Measurements from ENCODE around the gene NAPEPLD.

The NAPEPLD gene

GRCh38 chr7:103071000-103071399 is 77.9 kb downstream of the NAPEPLD start:
- in situ Hi-C loops (cut with MboI; ENCODE audit: low sequenced_read_pairs): loop anchor here (25.0 kb wide), 1 partner anchor 309 kb away; no protein-coding TSS in a partner anchor

- in situ Hi-C loops (cut with MboI; ENCODE audit: low sequenced_read_pairs): loop anchor here (25.0 kb wide), 1 partner anchor 306 kb away; no protein-coding TSS in a partner anchor
Observed at GRCh38 chr7:103068414-103069403, 80.2 kb downstream of the NAPEPLD start.

DNA sequence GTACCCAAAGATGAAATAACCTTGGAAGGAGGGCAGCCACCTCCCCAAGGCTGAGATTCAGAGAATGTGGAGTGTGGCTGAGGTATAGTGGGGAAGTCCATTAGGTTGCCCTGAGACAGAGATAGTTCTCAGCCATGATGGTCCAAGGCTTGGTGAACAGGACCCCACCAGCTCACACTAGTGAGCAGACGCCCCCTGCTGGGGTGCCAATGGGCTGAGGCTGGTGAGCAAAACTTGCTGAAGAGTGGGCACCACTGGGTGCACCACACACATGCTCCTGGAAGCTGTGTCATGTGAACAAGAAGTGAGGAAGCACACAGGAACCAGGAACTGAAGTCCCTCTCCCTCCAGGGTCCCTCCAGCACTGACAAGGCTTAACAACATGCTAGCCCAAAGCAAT is 83.2 kb downstream of the NAPEPLD start:
- in situ Hi-C loops (cut with MboI; ENCODE audit: low sequenced_read_pairs): loop anchor here (25.0 kb wide), 1 partner anchor 303 kb away; no protein-coding TSS in a partner anchor

DNA sequence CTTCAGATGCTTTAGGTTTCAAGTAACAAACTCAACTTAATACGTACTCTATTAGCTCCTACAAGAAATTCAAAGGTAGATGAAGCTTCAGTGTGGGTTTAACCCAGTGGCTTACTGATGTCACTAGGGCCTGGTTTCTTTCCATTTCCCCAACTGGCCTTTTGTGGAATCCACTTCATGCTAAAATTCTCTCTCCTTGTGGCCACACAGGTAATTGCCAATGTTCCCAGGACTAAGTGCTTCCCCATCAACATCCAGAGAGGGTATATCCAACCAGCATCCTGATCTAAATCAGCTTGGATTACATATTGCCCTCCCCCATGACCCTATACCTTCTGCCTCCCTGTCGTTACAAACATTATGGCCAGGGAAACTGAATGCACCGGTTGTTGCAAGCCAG is 85.0 kb downstream of the NAPEPLD start:
- in situ Hi-C loops (cut with MboI; ENCODE audit: low sequenced_read_pairs): loop anchor here (25.0 kb wide), 1 partner anchor 302 kb away; no protein-coding TSS in a partner anchor

- in situ Hi-C loops (cut with MboI; ENCODE audit: low sequenced_read_pairs): loop anchor here (25.0 kb wide), 1 partner anchor 297 kb away; no protein-coding TSS in a partner anchor
Observed at GRCh38 chr7:103059471-103059870, 89.4 kb downstream of the NAPEPLD start.

GRCh38 chr7:103058122-103058521 is 90.8 kb downstream of the NAPEPLD start:
- in situ Hi-C loops (cut with MboI; ENCODE audit: low sequenced_read_pairs): loop anchor here (25.0 kb wide), 1 partner anchor 296 kb away; no protein-coding TSS in a partner anchor

DNA sequence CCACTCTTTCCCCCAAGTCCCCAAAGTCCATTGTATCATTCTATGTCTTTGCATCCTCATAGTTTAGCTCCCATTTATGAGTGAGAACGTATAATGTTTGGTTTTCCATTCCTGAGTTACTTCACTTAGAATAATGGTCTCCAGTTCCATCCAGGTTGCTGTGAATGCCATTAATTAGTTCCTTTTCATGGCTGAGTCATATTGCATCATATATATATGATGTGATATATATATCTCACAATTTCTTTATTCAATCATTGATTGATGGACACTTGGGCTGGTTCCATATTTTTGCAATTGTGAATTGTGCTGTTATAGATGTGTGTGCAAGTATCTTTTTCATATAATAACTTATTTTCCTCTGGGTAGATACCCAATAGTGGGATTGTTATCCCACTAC is 92.9 kb downstream of the NAPEPLD start:
- in situ Hi-C loops (cut with MboI; ENCODE audit: low sequenced_read_pairs): loop anchor here (25.0 kb wide), 1 partner anchor 294 kb away; no protein-coding TSS in a partner anchor

DNA sequence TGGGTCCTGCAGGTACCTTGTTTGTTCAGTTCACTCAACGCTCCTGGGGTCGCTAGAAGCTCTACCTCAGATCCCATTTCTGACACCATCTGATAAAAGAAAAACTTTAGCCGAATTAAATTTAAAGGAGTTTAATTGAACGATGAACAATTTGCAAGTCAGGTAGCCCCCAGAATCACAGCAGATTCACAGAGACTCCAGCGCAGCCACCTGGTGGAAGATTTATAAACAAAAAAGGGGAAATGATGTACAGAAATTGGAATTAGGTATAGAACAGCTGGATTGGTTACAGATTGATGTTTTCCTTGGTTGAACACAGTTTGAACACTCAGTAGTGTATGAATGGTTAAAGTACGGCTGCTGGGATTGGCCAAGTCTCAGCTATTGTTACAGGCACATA is 97.4 kb downstream of the NAPEPLD start:
- in situ Hi-C loops (cut with MboI; ENCODE audit: low sequenced_read_pairs): loop anchor here (25.0 kb wide), 1 partner anchor 289 kb away; no protein-coding TSS in a partner anchor

Measured in HL-60/S4 treated with phorbol 12-myristate 13-acetate at 8.2 ng/mL for 4 days and 3 days (cell line).